T-helper 1 cell treated with Interleukin-12 subunit alpha and Interleukin-12 subunit beta and Interleukin-4 antibody, amounts not matched to agents 30 μg/mL and 1 μg/mL, for 36 hours (primary cell): ENCODE data around the gene GRAMD1C.
A peak's percentile ranks its signal among the peaks of the same experiment; 100 is the strongest.
"Not testable (repeated sequence)": the region's sequence is repeated elsewhere in the genome, so short reads cannot be mapped to it uniquely, and the experiment has no call there.

Experiments used
- H3K27ac Mint-ChIP-seq: one replicate; pipeline ENCODE4 v1.8.0; 2021; ENCODE audit warnings: mild to moderate bottlenecking, mixed read lengths
- H3K27me3 Mint-ChIP-seq: one replicate; pipeline ENCODE4 v1.8.0; 2021; ENCODE audit warnings: low read depth, mixed read lengths
- H3K36me3 Mint-ChIP-seq: one replicate; pipeline ENCODE4 v1.8.0; 2021; ENCODE audit warnings: low read depth, mixed read lengths
- H3K4me1 Mint-ChIP-seq: one replicate; pipeline ENCODE4 v1.8.0; 2021; ENCODE audit warnings: low read depth, mixed read lengths
- H3K4me3 Mint-ChIP-seq: one replicate; pipeline ENCODE4 v1.8.0; 2021; ENCODE audit warnings: mild to moderate bottlenecking, moderate library complexity, mixed read lengths
- H3K9me3 Mint-ChIP-seq: one replicate; pipeline ENCODE4 v1.8.0; 2021; ENCODE audit warnings: mixed read lengths

GRAMD1C gene

DNA sequence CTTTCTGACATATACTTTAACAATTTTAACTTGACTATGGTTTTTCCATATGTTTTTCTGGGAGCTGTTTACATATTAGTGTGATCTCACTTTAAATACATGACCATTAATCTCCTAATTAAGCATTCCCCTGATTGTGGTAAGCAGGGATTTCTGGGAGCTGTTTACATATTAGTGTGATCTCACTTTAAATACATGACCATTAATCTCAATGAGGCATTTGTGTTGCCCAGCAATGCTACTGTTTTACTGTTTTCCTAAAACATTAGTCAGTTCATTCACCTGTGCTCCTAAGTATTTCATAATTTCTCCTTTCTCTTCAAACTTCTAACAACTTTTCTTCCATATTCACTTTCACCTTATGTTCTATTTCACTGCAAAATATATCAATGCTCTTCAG is 3.6 kb upstream of the GRAMD1C start:
- peaks cover 4% of the 10 kb centered on the region for H3K36me3 Mint-ChIP-seq
- H3K4me3 Mint-ChIP-seq = no peak overlapping the region
- H3K4me1 Mint-ChIP-seq = peaks cover 13% of the 10 kb centered on the region
- H3K9me3 Mint-ChIP-seq = peaks cover 10% of the 10 kb centered on the region
- H3K27me3 Mint-ChIP-seq = peaks cover 6% of the 10 kb centered on the region
- H3K27ac Mint-ChIP-seq = no peak overlapping the region

DNA sequence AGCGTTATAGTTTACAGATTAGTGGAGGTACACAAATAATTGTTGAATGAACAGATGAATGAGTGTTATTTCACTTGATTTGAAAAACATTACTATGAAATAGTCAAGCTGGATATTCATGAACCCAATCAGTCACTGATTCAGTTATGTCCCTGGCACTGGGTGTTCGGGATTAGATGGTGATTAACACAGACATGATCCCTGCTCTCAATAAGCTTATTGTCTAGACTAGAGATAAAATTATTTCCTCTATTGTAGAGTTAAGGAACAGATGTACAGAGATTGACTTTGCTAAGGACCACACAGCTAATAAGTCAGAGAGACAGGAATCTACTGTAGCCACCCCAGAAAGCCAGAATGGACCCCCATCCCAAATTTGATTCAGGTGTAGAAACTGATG is 963 bp downstream of the GRAMD1C start:
- peak overlapping the region; percentile 79 for H3K4me3 Mint-ChIP-seq
- no peaks in the 10 kb centered on the region for H3K9me3 Mint-ChIP-seq
- peaks cover 5% of the 10 kb centered on the region for H3K4me1 Mint-ChIP-seq
- no peak overlapping the region for H3K27ac Mint-ChIP-seq
- H3K27me3 Mint-ChIP-seq = peaks cover 10% of the 10 kb centered on the region
- H3K36me3 Mint-ChIP-seq = no peaks in the 10 kb centered on the region

DNA sequence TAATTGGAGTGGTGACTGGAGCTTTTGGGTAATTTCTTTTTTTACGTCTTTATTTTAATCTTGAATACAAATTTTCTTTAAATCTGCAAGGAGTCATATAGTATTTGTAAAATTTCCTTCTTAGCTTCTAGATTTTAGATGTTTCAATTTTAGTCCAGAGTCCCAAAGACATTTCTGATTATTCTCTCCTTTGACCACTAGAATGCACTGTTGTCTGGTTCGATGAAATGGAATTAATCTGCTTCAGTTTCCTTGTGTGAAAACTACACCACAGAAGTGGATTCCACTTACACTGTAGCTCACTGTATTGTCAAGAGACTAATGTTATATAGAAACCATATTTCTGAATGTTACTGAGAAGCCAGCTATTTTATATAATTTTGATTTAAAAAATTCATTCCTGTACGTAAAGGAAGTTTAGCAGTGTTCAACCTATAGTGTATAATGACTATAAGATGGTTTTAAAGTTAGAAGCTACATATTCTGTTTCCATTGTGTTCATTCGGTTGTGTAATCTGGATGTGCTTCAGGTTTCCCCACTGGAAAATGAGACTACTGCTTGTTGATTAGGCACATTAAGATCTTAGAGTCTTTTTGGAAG is 6.1 kb downstream of the GRAMD1C start:
- H3K36me3 Mint-ChIP-seq = no peaks in the 10 kb centered on the region
- H3K27me3 Mint-ChIP-seq = peaks cover 5% of the 10 kb centered on the region
- H3K4me1 Mint-ChIP-seq = no peaks in the 10 kb centered on the region
- H3K27ac Mint-ChIP-seq = no peak overlapping the region
- H3K9me3 Mint-ChIP-seq = no peaks in the 10 kb centered on the region
- H3K4me3 Mint-ChIP-seq = no peak overlapping the region

- Mint-ChIP-seq H3K27ac (no peak overlapping the region), H3K36me3 (no peaks in the 10 kb centered on the region), H3K4me1 (no peaks in the 10 kb centered on the region), H3K27me3 (peaks cover 5% of the 10 kb centered on the region), H3K9me3 (no peaks in the 10 kb centered on the region), H3K4me3 (no peak overlapping the region)
These were observed 8.7 kb downstream of the GRAMD1C start for GRCh38 chr3:113847247-113847646.

GRCh38 chr3:113847664-113848461 is 9.3 kb downstream of the GRAMD1C start:
- no peak overlapping the region for H3K4me3 Mint-ChIP-seq
- H3K27ac Mint-ChIP-seq = no peak overlapping the region
- H3K36me3 Mint-ChIP-seq = no peaks in the 10 kb centered on the region
- H3K4me1 Mint-ChIP-seq = no peaks in the 10 kb centered on the region
- no peaks in the 10 kb centered on the region for H3K9me3 Mint-ChIP-seq
- no peaks in the 10 kb centered on the region for H3K27me3 Mint-ChIP-seq

DNA sequence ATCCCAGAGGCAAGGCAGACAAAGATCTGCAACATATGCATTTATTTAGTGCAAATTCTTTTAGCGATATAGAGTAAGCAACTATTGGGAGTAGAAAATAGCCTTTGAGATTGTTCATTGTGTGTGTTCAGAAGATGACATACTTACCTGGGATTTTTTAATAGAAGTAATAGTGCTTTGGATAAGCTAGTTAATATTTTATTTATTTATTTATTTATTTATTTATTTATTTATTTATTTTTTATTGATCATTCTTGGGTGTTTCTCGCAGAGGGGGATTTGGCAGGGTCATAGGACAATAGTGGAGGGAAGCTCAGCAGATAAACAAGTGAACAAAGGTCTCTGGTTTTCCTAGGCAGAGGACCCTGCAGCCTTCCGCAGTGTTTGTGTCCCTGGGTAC is 10.5 kb downstream of the GRAMD1C start:
- not testable (repeated sequence) for H3K4me3 Mint-ChIP-seq, H3K9me3 Mint-ChIP-seq, H3K27me3 Mint-ChIP-seq, H3K4me1 Mint-ChIP-seq, H3K27ac Mint-ChIP-seq, H3K36me3 Mint-ChIP-seq

DNA sequence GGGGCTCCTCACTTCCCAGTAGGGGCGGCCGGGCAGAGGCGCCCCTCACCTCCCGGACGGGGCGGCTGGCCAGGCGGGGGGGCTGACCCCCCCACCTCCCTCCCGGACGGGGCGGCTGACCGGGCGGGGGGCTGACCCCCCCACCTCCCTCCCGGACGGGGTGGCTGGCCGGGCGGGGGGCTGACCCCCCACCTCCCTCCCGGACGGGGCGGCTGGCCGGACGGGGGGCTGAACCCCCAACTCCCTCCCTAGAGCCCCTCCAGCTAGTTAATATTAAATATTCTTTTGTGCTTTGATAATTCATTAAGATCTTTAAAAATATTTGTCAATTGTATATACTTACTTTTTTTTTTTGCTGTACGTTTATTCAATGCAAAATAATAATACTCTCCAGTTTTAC is 11.3 kb downstream of the GRAMD1C start:
- H3K27me3 Mint-ChIP-seq, H3K27ac Mint-ChIP-seq, H3K9me3 Mint-ChIP-seq, H3K36me3 Mint-ChIP-seq, H3K4me3 Mint-ChIP-seq, H3K4me1 Mint-ChIP-seq: not testable (repeated sequence)

DNA sequence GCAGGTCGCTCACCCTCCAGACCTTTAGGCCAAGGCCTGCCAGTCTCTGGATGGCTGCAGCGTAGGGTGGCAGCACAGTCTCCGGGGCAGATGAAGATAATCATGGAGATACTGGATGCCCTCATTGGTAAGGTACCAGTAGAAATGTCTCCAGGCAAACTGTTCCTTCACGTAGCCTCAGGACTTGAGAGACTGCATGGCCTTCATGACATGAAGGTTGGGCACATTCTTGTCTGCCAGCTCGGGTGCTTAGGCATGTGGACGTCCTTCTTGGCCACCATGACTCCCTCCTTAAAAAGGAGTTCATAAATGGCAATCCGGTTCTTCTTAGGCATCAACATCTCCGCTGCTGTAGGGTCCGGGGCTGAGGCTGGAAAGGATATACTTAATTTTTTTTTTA is 11.8 kb downstream of the GRAMD1C start:
- not testable (repeated sequence) for H3K27me3 Mint-ChIP-seq, H3K36me3 Mint-ChIP-seq, H3K27ac Mint-ChIP-seq, H3K4me1 Mint-ChIP-seq, H3K4me3 Mint-ChIP-seq, H3K9me3 Mint-ChIP-seq

GRCh38 chr3:113852506-113852905 is 13.9 kb downstream of the GRAMD1C start:
- Mint-ChIP-seq H3K4me3 (no peak overlapping the region), H3K9me3 (no peaks in the 10 kb centered on the region), H3K27me3 (peaks cover 7% of the 10 kb centered on the region), H3K27ac (no peak overlapping the region), H3K36me3 (no peaks in the 10 kb centered on the region), H3K4me1 (no peaks in the 10 kb centered on the region)

GRCh38 chr3:113867506-113867905 is 28.9 kb downstream of the GRAMD1C start:
- no peak overlapping the region for H3K4me3 Mint-ChIP-seq
- no peak overlapping the region for H3K27ac Mint-ChIP-seq
- H3K9me3 Mint-ChIP-seq = no peaks in the 10 kb centered on the region
- H3K27me3 Mint-ChIP-seq = peaks cover 8% of the 10 kb centered on the region
- H3K36me3 Mint-ChIP-seq = no peaks in the 10 kb centered on the region
- no peaks in the 10 kb centered on the region for H3K4me1 Mint-ChIP-seq

- no peak overlapping the region for H3K27ac Mint-ChIP-seq
- H3K4me3 Mint-ChIP-seq = no peak overlapping the region
- no peaks in the 10 kb centered on the region for H3K36me3 Mint-ChIP-seq
- H3K4me1 Mint-ChIP-seq = no peaks in the 10 kb centered on the region
- H3K27me3 Mint-ChIP-seq = peaks cover 12% of the 10 kb centered on the region
- no peaks in the 10 kb centered on the region for H3K9me3 Mint-ChIP-seq
These were observed 34.7 kb downstream of the GRAMD1C start for GRCh38 chr3:113873293-113873692.

DNA sequence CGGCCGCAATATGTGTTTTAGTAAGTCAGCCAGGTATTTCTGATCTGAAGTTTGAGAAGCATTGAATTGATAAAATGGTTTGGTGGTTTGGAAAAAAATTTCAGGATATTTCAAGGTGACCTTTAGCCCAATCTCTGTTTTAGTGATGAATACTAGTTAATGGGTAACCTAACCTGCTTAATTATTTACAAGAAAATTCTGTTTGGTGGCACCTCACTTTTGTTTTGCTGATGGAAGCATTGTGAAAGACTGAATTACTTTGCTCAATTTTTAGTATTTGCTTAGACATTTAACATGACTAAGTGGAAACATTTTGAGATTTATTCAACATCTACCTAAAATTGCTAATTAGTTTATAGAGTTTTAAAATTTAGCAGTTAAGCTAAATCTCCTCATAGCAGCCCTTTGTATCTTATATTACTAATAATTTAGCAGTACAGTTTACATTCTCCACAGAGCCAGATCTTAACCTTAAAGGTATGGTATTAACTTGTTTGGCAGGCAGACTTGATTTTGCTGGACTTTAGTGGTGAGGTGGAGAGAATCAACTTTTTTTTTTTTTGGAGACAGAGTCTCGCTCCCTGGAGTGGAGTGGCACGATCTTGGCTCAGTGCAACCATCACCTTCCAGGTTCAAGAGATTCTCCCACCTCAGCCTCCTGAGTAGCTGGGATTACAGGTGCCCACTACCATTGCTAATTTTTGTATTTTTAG is 35.4 kb downstream of the GRAMD1C start:
- Mint-ChIP-seq H3K4me3 (no peak overlapping the region), H3K4me1 (no peaks in the 10 kb centered on the region), H3K36me3 (no peaks in the 10 kb centered on the region), H3K9me3 (no peaks in the 10 kb centered on the region), H3K27me3 (peaks cover 12% of the 10 kb centered on the region), H3K27ac (no peak overlapping the region)

- no peaks in the 10 kb centered on the region for H3K36me3 Mint-ChIP-seq
- H3K9me3 Mint-ChIP-seq = no peaks in the 10 kb centered on the region
- no peaks in the 10 kb centered on the region for H3K4me1 Mint-ChIP-seq
- H3K4me3 Mint-ChIP-seq = no peak overlapping the region
- H3K27ac Mint-ChIP-seq = no peak overlapping the region
- peaks cover 15% of the 10 kb centered on the region for H3K27me3 Mint-ChIP-seq
These were observed 39.8 kb downstream of the GRAMD1C start for GRCh38 chr3:113878403-113878802.

DNA sequence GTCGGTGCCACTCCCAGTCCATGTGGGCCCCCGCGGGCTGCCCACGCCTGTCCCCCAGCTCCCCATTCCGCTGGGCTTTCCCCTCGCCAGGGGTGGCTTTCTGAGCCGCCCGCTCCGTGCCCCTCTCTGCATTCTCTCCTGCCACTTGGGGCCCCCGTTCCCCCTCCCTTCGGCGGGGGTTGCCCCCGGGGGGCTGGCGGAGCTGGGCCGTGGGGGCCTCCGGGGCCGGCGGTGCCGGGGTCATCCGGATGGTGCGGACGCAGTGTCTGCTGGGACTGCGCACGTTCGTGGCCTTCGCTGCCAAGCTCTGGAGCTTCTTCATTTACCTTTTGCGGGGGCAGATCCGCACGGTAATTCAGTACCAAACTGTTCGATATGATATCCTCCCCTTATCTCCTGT is 46.5 kb downstream of the GRAMD1C start:
- Mint-ChIP-seq H3K27me3 (no peaks in the 10 kb centered on the region), H3K4me3 (no peak overlapping the region), H3K4me1 (no peaks in the 10 kb centered on the region), H3K36me3 (no peaks in the 10 kb centered on the region), H3K27ac (no peak overlapping the region), H3K9me3 (no peaks in the 10 kb centered on the region)

DNA sequence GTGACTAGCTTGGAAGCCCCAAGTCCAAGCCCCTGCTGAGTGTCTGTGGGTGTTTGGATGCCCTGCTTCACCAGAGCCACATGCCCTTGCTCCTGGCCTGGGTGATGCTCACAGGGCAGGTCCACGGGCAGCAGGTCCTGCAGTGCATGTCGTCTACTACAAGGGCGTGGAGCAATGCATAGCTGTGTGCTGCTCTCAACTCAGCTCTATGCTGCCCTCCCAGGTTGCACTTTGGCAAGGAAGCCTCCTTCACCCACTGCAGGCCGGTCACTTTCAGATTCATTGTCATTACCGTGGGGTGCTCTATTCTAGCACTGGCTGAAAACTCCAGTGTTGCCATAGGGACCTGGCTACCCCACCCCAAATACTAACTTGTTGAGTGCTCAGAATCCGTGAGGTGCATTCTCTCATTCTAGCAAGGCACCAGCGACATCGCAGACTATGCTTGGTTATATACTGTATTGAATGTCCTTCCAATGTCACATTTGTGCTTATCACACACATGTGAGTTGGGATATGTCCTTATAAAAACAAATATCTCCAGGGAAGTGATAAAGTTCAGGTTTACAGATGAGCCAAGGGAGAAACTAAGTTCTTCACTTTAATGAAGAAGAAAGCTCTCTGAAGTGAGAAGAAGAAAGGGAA is 51.8 kb downstream of the GRAMD1C start:
- H3K36me3 Mint-ChIP-seq = no peaks in the 10 kb centered on the region
- no peaks in the 10 kb centered on the region for H3K27me3 Mint-ChIP-seq
- H3K4me3 Mint-ChIP-seq = no peak overlapping the region
- H3K27ac Mint-ChIP-seq = no peak overlapping the region
- no peaks in the 10 kb centered on the region for H3K9me3 Mint-ChIP-seq
- H3K4me1 Mint-ChIP-seq = no peaks in the 10 kb centered on the region
